ENCODE results near the gene CMIP. TPM values are rescaled to one million over a fixed set of nuclear protein-coding genes. Genes with fewer than 3 reads are reported as not detected.

CMIP gene
- total RNA-seq, 1 experiment from 2014 or later = 48.2 TPM

DNA sequence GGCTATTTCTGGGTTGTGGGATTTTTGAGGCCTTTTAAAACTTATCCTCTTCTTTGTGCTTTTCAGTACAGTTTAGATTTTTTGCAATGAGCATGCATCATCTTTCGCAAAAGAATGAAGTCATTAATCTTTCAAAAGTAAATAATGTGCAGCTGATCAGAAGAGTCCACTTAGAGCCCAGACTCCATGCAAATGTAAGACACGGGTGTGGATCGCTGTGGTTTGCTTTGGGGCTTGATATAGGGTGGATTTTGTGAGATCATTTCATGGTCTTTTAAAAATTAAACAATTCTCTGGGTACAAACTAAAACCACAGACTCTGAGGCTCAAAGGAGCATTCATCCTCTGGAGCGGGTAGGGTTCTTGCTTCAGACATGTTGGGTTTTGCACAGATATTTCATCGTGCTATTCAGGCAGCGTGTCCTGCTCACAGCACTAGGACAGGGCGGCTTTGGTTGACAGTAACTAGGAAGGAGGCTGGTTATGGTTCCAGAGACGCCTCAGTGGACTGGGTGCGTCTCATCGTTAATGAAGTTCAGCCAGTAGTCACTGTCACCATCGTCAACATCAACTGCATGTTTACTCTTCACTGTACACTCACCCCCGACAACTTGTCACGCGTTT lies 205.1 kb downstream of the CMIP start:
- no peak for DNase-seq
- Histone ChIP-seq H3K27me3 (ENCODE audit: insufficient read depth, low read length) (no peaks in the 10 kb centered on the region), H4K91ac (ENCODE audit: insufficient read length, low read depth, low read length) (no peak overlapping the region), H3K56ac (ENCODE audit: insufficient read length, low read depth, low read length) (no peak overlapping the region), H3K23me2 (ENCODE audit: insufficient read length, low read depth, low read length, poor library complexity, severe bottlenecking) (no peaks in the 10 kb centered on the region), H3T11ph (ENCODE audit: low read length) (no peak overlapping the region), H3K9ac (ENCODE audit: extremely low read depth, insufficient read length, low read length) (no peak overlapping the region), H4K5ac (ENCODE audit: insufficient read length, low read depth, low read length) (no peak overlapping the region), H2BK15ac (ENCODE audit: low read depth, low read length) (no peak overlapping the region), H2BK5ac (ENCODE audit: insufficient read length, low read length) (no peak overlapping the region), H3K14ac (ENCODE audit: insufficient read depth, low read length) (no peak overlapping the region), H3K4me2 (ENCODE audit: insufficient read depth, insufficient read length, low read length) (no peak overlapping the region), H3K9me3 (ENCODE audit: control insufficient read depth, low read depth, low read length) (no peaks in the 10 kb centered on the region), H2AK5ac (ENCODE audit: insufficient read length, low read length) (no peak overlapping the region), H3K18ac (ENCODE audit: insufficient read length, low read depth, low read length) (peak overlapping the region; percentile 11), H3K4ac (ENCODE audit: low read depth, low read length) (no peak overlapping the region), H3K4me1 (ENCODE audit: insufficient read depth, low read length) (peaks cover 14% of the 10 kb centered on the region; the same call in 1 of the 2 replicates), H2BK120ac (ENCODE audit: low read depth, low read length, poor library complexity, severe bottlenecking) (no peak overlapping the region), H2BK12ac (ENCODE audit: insufficient read length, low read depth, low read length) (no peak overlapping the region), H3K79me1 (ENCODE audit: insufficient read depth, low read depth, low read length, poor library complexity, severe bottlenecking) (no peaks in the 10 kb centered on the region), H4K20me1 (ENCODE audit: control insufficient read depth, insufficient read depth, insufficient read length) (peaks cover 4% of the 10 kb centered on the region), H2BK20ac (ENCODE audit: low read depth, low read length, poor library complexity, severe bottlenecking) (no peak overlapping the region), H3K27ac (ENCODE audit: insufficient read length, low read depth, low read length) (no peak overlapping the region), H2AFZ (ENCODE audit: low read length) (no peak overlapping the region), H3K79me2 (ENCODE audit: insufficient read depth, low read length) (no peaks in the 10 kb centered on the region), H3K23ac (ENCODE audit: insufficient read length, low read depth, low read length) (no peak overlapping the region), H4K8ac (replicated peaks; ENCODE audit: insufficient read length, low read depth, low read length) (no peak overlapping the region)
- H3K27ac Mint-ChIP-seq = peak overlapping the region in 1 of 3 experiments; percentile 79; a peak in 3 of 7 replicates
- peaks cover 51 to 63% of the 10 kb centered on the region in 2 experiments for H3K4me1 Mint-ChIP-seq
- peaks cover 3 to 11% (median 3%) of the 10 kb centered on the region in 3 experiments; a peak in 5 of 7 replicates for H3K36me3 Mint-ChIP-seq (ENCODE audit: insufficient read depth in 1 of 3, low read depth in 3 of 3)
- H3K4me3 Mint-ChIP-seq = no peak overlapping the region
- TF ChIP-seq, protein P1, sequence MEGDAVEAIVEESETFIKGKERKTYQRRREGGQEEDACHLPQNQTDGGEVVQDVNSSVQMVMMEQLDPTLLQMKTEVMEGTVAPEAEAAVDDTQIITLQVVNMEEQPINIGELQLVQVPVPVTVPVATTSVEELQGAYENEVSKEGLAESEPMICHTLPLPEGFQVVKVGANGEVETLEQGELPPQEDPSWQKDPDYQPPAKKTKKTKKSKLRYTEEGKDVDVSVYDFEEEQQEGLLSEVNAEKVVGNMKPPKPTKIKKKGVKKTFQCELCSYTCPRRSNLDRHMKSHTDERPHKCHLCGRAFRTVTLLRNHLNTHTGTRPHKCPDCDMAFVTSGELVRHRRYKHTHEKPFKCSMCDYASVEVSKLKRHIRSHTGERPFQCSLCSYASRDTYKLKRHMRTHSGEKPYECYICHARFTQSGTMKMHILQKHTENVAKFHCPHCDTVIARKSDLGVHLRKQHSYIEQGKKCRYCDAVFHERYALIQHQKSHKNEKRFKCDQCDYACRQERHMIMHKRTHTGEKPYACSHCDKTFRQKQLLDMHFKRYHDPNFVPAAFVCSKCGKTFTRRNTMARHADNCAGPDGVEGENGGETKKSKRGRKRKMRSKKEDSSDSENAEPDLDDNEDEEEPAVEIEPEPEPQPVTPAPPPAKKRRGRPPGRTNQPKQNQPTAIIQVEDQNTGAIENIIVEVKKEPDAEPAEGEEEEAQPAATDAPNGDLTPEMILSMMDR (conservative IDR thresholded peaks at IDR 0.05) = no peak
- no peaks in the 10 kb centered on the region for H3K27me3 Mint-ChIP-seq (ENCODE audit: low read depth)
- WGBS (ENCODE audit: extremely low coverage, insufficient read length, low lambda C conversion rate) = no CpG with 5 or more reads among the region's 14 CpGs
- no peaks in the 10 kb centered on the region for H3K9me3 Mint-ChIP-seq

Measured in H9 (cell line).